HEK293 (cell line): Measurements from ENCODE around the gene PRG3.

ENCODE experiments used
- CTCF ChIA-PET: fragments of 350-600 bp; formaldehyde crosslinking; extraction: SDS; loops from one replicate; lab custom pipeline; 2021; ENCODE audit warnings: antibody characterized with exemption; lab: Yijun Ruan, JAX
- POLR2A ChIA-PET: fragments of 300-600 bp; formaldehyde crosslinking; extraction: SDS; loops from one replicate; lab custom pipeline; 2020; ENCODE audit warnings: antibody characterized with exemption, inconsistent platforms; lab: Yijun Ruan, JAX
- H3K27ac ChIP-seq: fragments of 200-500 bp; sonication (Bioruptor generic); 2 replicates; pipeline ENCODE4 v1.5.1; 2014; ENCODE audit warnings: low read depth, low read length, control low read depth, inconsistent platforms; ENCODE audit errors: extremely low read depth
- H3K36me3 ChIP-seq, 2 experiments: fragments of 200-500 bp in 1 of 2; sonication (Bioruptor generic) in 1 of 2; 1 replicate in 1 of 2; 2 replicates in 1 of 2; pipeline ENCODE4 v1.5.1; 2014 to 2017; ENCODE audit warnings: inconsistent platforms in 2 of 2, low read length in 2 of 2; ENCODE audit not compliant: control insufficient read depth in 2 of 2, insufficient read depth in 1 of 2
- H3K4me1 ChIP-seq: fragments of 200-500 bp; sonication (Bioruptor generic); 2 replicates; pipeline ENCODE4 v1.5.1; 2014; ENCODE audit warnings: mild to moderate bottlenecking, low read length, inconsistent platforms; ENCODE audit not compliant: control insufficient read depth, insufficient read depth
- H3K4me3 ChIP-seq: 2 replicates; pipeline ENCODE4 v1.5.1; 2011; ENCODE audit warnings: low read depth, mild to moderate bottlenecking, control low read depth, low read length, moderate library complexity
- H3K9me3 ChIP-seq: fragments of 200-500 bp; sonication (Bioruptor generic); 2 replicates; pipeline ENCODE4 v1.5.1; 2014; ENCODE audit warnings: low read depth, low read length, inconsistent platforms; ENCODE audit not compliant: control insufficient read depth, insufficient read depth
- KLF8 ChIP-seq: fragments of 450-650 bp; formaldehyde crosslinking; IDR thresholded peaks from 2 replicates; pipeline ENCODE4 v1.5.1; 2016; ENCODE audit warnings: missing biosample characterization, missing genetic modification characterization
- MYNN ChIP-seq: fragments of 450-650 bp; formaldehyde crosslinking; IDR thresholded peaks from 2 replicates; pipeline ENCODE4 v1.5.1; 2016; ENCODE audit warnings: missing biosample characterization, missing genetic modification characterization, borderline replicate concordance
- PRDM1 ChIP-seq: fragments of 450-650 bp; formaldehyde crosslinking; IDR thresholded peaks from 2 replicates; pipeline ENCODE4; 2016; ENCODE audit warnings: missing biosample characterization, missing genetic modification characterization
- SP3 ChIP-seq: fragments of 450-650 bp; formaldehyde crosslinking; IDR thresholded peaks from 2 replicates; pipeline ENCODE4 v1.5.1; 2016; ENCODE audit warnings: missing biosample characterization, missing genetic modification characterization
- ZBTB1 ChIP-seq: fragments of 450-650 bp; formaldehyde crosslinking; IDR thresholded peaks from 2 replicates; pipeline ENCODE4 v1.5.1; 2016; ENCODE audit warnings: missing biosample characterization, missing genetic modification characterization
- ZBTB7A ChIP-seq: fragments of 450-650 bp; formaldehyde crosslinking; IDR thresholded peaks from 2 replicates; pipeline ENCODE4 v1.5.1; 2016; ENCODE audit warnings: low read depth, missing biosample characterization, missing genetic modification characterization
- ZNF202 ChIP-seq: fragments of 450-650 bp; formaldehyde crosslinking; IDR thresholded peaks from 2 replicates; pipeline ENCODE4 v1.5.1; 2016; ENCODE audit warnings: missing biosample characterization, missing genetic modification characterization, borderline replicate concordance
- ZNF341 ChIP-seq: fragments of 450-650 bp; formaldehyde crosslinking; IDR thresholded peaks from 2 replicates; pipeline ENCODE4; 2016; ENCODE audit warnings: low read depth, missing biosample characterization, missing genetic modification characterization
- ZNF510 ChIP-seq: fragments of 450-650 bp; formaldehyde crosslinking; IDR thresholded peaks from 2 replicates; pipeline ENCODE4 v1.5.1; 2018; ENCODE audit warnings: mild to moderate bottlenecking, missing genetic modification characterization, missing biosample characterization; ENCODE audit not compliant: insufficient replicate concordance
- ZNF549 ChIP-seq: fragments of 450-650 bp; IDR thresholded peaks from 2 replicates; pipeline ENCODE4 v1.5.1; 2018; ENCODE audit warnings: missing biosample characterization, missing genetic modification characterization, mild to moderate bottlenecking, inconsistent platforms, moderate library complexity
- ZNF600 ChIP-seq: fragments of 450-650 bp; formaldehyde crosslinking; IDR thresholded peaks from 2 replicates; pipeline ENCODE4 v1.5.1; 2016; ENCODE audit warnings: missing biosample characterization, missing genetic modification characterization
- ZNF623 ChIP-seq: fragments of 450-650 bp; formaldehyde crosslinking; IDR thresholded peaks from 2 replicates; pipeline ENCODE4 v1.5.1; 2016; ENCODE audit warnings: missing biosample characterization, missing genetic modification characterization
- ZNF658 ChIP-seq: fragments of 450-650 bp; formaldehyde crosslinking; IDR thresholded peaks from 2 replicates; pipeline ENCODE4; 2016; ENCODE audit warnings: missing biosample characterization, missing genetic modification characterization
- ZNF792 ChIP-seq: fragments of 450-650 bp; formaldehyde crosslinking; IDR thresholded peaks from 2 replicates; pipeline ENCODE4 v1.5.1; 2016; ENCODE audit warnings: missing biosample characterization, missing genetic modification characterization
- TF ChIP-seq, protein P1 (sequence below): fragments of 450-650 bp; formaldehyde crosslinking; IDR thresholded peaks from 2 replicates; pipeline ENCODE4 v1.5.1; 2016; ENCODE audit warnings: missing biosample characterization, missing genetic modification characterization
- TF ChIP-seq, protein P2 (sequence below): fragments of 450-650 bp; formaldehyde crosslinking; IDR thresholded peaks from 2 replicates; pipeline ENCODE4 v1.5.1; 2016; ENCODE audit warnings: missing biosample characterization, missing genetic modification characterization
- TF ChIP-seq, protein P3 (sequence below): fragments of 450-650 bp; formaldehyde crosslinking; IDR thresholded peaks from 2 replicates; pipeline ENCODE4 v1.5.1; 2016; ENCODE audit warnings: missing biosample characterization, missing genetic modification characterization, borderline replicate concordance
- TF ChIP-seq, protein P4 (sequence below): sonication (generic); formaldehyde crosslinking; IDR thresholded peaks from 2 replicates; pipeline ENCODE4 v1.8.1; 2022; ENCODE audit warnings: mild to moderate bottlenecking, moderate library complexity, missing genetic modification reagents

Gene PRG3

DNA sequence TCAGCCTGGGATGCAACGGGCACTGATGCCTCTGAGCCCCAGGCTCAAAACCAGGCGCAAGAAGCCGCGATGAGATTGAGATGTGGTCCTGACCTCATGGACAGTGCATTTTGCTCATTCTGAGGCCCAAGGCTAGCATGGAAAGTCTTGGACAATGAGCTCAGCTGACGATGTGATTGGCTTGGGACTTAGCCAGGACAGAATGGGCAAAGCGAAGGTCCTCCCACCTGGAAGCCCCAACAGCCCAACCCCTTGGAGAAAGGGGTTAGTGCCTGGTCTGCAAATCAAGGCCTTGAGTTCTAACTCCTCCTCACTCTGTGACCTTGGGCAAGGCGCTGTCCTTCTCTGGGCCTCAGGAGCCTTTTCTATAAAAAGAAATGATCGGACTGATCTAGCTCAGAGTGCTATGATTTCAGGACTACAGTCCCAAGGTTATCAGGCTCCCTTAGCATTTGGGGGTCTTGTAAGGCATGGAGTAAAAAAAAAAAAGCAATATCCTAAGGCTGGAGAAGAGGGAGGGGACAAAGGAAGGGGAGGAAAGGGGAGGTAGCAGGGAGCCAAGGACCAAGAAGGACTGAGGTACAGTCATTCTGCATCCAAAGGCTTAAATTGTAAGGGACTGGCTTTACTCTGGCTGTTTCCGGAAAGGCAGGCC is 43.3 kb upstream of the PRG3 start:
- TF ChIP-seq KLF8 (no peak), SP3 (tag by site-specific recombination) (no peak), ZBTB7A (tag by site-specific recombination) (no peak), PRDM1 (tag by site-specific recombination) (no peak), ZNF792 (no peak), ZNF202 (tag by site-specific recombination) (no peak), ZBTB1 (tag by site-specific recombination) (no peak), ZNF341 (tag by site-specific recombination) (no peak), ZNF658 (tag by site-specific recombination) (no peak), ZNF510 (tag by site-specific recombination) (no peak), ZNF549 (tag by site-specific recombination) (no peak), MYNN (tag by site-specific recombination) (no peak), ZNF623 (no peak), ZNF600 (tag by site-specific recombination) (no peak)
- TF ChIP-seq, protein P1, sequence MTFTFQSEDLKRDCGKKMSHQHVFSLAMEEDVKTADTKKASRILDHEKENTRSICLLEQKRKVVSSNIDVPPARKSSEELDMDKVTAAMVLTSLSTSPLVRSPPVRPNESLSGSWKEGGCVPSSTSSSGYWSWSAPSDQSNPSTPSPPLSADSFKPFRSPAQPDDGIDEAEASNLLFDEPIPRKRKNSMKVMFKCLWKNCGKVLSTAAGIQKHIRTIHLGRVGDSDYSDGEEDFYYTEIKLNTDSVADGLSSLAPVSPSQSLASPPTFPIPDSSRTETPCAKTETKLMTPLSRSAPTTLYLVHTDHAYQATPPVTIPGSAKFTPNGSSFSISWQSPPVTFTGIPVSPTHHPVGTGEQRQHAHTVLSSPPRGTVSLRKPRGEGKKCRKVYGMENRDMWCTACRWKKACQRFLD (tag by site-specific recombination): no peak
- TF ChIP-seq, protein P2, sequence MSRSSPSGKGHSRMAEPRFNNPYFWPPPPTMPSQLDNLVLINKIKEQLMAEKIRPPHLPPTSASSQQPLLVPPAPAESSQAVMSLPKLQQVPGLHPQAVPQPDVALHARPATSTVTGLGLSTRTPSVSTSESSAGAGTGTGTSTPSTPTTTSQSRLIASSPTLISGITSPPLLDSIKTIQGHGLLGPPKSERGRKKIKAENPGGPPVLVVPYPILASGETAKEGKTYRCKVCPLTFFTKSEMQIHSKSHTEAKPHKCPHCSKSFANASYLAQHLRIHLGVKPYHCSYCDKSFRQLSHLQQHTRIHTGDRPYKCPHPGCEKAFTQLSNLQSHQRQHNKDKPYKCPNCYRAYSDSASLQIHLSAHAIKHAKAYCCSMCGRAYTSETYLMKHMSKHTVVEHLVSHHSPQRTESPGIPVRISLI (tag by site-specific recombination): no peak
- TF ChIP-seq, protein P3, sequence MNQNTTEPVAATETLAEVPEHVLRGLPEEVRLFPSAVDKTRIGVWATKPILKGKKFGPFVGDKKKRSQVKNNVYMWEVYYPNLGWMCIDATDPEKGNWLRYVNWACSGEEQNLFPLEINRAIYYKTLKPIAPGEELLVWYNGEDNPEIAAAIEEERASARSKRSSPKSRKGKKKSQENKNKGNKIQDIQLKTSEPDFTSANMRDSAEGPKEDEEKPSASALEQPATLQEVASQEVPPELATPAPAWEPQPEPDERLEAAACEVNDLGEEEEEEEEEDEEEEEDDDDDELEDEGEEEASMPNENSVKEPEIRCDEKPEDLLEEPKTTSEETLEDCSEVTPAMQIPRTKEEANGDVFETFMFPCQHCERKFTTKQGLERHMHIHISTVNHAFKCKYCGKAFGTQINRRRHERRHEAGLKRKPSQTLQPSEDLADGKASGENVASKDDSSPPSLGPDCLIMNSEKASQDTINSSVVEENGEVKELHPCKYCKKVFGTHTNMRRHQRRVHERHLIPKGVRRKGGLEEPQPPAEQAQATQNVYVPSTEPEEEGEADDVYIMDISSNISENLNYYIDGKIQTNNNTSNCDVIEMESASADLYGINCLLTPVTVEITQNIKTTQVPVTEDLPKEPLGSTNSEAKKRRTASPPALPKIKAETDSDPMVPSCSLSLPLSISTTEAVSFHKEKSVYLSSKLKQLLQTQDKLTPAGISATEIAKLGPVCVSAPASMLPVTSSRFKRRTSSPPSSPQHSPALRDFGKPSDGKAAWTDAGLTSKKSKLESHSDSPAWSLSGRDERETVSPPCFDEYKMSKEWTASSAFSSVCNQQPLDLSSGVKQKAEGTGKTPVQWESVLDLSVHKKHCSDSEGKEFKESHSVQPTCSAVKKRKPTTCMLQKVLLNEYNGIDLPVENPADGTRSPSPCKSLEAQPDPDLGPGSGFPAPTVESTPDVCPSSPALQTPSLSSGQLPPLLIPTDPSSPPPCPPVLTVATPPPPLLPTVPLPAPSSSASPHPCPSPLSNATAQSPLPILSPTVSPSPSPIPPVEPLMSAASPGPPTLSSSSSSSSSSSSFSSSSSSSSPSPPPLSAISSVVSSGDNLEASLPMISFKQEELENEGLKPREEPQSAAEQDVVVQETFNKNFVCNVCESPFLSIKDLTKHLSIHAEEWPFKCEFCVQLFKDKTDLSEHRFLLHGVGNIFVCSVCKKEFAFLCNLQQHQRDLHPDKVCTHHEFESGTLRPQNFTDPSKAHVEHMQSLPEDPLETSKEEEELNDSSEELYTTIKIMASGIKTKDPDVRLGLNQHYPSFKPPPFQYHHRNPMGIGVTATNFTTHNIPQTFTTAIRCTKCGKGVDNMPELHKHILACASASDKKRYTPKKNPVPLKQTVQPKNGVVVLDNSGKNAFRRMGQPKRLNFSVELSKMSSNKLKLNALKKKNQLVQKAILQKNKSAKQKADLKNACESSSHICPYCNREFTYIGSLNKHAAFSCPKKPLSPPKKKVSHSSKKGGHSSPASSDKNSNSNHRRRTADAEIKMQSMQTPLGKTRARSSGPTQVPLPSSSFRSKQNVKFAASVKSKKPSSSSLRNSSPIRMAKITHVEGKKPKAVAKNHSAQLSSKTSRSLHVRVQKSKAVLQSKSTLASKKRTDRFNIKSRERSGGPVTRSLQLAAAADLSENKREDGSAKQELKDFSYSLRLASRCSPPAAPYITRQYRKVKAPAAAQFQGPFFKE (tag by site-specific recombination): no peak
- TF ChIP-seq, protein P4, sequence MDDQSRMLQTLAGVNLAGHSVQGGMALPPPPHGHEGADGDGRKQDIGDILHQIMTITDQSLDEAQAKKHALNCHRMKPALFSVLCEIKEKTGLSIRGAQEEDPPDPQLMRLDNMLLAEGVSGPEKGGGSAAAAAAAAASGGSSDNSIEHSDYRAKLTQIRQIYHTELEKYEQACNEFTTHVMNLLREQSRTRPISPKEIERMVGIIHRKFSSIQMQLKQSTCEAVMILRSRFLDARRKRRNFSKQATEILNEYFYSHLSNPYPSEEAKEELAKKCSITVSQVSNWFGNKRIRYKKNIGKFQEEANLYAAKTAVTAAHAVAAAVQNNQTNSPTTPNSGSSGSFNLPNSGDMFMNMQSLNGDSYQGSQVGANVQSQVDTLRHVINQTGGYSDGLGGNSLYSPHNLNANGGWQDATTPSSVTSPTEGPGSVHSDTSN (CRISPR knock-in tag): no peak
- POLR2A ChIA-PET: interaction anchor here (0.7 kb wide), 1 partner anchor 95 kb away, joined by 3 read pairs; no protein-coding TSS in a partner anchor
- Histone ChIP-seq H3K4me3 (no peak overlapping the region), H3K36me3 (no peaks in the 10 kb centered on the region), H3K9me3 (no peaks in the 10 kb centered on the region), H3K27ac (no peak overlapping the region), H3K4me1 (no peaks in the 10 kb centered on the region)
- CTCF ChIA-PET: interaction anchor here (0.6 to 1.9 kb wide), 7 partner anchors 10 to 377 kb away, joined by 3 to 6 read pairs (median 3); no protein-coding TSS in a partner anchor
